C4-2B (cell line): ENCODE measurements around the gene ETS1.

Source experiments
- ZFX ChIP-seq: fragments of 450-650 bp; IDR thresholded peaks from 2 replicates; pipeline ENCODE4 v1.6.1; 2017
- TF ChIP-seq, protein P1 (sequence below): fragments of 450-650 bp; conservative IDR thresholded peaks from 2 replicates; pipeline ENCODE4 v1.5.1; 2017; ENCODE audit warnings: mild to moderate bottlenecking

DNA sequence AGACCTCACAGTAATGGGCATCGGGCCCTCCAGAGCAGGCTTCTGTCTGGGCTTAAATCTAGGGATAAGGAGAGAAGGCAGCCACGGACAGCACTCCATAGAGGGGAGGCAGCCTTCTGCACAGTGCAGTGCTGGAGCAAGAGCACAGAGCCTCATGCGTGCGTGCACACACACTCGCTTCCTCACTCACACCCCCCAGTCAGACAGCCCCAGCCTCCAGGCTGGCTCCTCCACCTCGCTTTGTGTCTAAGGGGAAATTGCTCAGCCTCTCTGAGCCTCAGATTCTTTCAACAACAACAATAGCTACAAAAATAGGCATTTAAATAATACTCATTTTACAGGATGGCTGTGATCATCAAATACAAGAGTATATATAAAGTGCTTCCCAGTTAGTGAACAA lies 26.7 kb upstream of the ETS1 start:
- TF ChIP-seq, protein P1, sequence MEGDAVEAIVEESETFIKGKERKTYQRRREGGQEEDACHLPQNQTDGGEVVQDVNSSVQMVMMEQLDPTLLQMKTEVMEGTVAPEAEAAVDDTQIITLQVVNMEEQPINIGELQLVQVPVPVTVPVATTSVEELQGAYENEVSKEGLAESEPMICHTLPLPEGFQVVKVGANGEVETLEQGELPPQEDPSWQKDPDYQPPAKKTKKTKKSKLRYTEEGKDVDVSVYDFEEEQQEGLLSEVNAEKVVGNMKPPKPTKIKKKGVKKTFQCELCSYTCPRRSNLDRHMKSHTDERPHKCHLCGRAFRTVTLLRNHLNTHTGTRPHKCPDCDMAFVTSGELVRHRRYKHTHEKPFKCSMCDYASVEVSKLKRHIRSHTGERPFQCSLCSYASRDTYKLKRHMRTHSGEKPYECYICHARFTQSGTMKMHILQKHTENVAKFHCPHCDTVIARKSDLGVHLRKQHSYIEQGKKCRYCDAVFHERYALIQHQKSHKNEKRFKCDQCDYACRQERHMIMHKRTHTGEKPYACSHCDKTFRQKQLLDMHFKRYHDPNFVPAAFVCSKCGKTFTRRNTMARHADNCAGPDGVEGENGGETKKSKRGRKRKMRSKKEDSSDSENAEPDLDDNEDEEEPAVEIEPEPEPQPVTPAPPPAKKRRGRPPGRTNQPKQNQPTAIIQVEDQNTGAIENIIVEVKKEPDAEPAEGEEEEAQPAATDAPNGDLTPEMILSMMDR, result no peak
- no peak for TF ChIP-seq ZFX
